GM12864 (cell line): ENCODE data around the gene RXRA.

Experiments
- DNase-seq: peaks from one replicate; pipeline ENCODE4 v3.0.0-alpha.2; 2011; ENCODE audit warnings: low read depth
- H3K4me3 ChIP-seq: 2 replicates; pipeline ENCODE4 v1.5.1; 2011; ENCODE audit warnings: mild to moderate bottlenecking, low read depth, low read length, control low read depth
- TF ChIP-seq, protein P1 (sequence below): IDR thresholded peaks from 2 replicates; pipeline ENCODE4 v1.5.1; 2011; ENCODE audit warnings: low read depth, mild to moderate bottlenecking, moderate library complexity, low read length, control low read depth, inconsistent platforms; ENCODE audit errors: missing control alignments

The RXRA gene

DNA sequence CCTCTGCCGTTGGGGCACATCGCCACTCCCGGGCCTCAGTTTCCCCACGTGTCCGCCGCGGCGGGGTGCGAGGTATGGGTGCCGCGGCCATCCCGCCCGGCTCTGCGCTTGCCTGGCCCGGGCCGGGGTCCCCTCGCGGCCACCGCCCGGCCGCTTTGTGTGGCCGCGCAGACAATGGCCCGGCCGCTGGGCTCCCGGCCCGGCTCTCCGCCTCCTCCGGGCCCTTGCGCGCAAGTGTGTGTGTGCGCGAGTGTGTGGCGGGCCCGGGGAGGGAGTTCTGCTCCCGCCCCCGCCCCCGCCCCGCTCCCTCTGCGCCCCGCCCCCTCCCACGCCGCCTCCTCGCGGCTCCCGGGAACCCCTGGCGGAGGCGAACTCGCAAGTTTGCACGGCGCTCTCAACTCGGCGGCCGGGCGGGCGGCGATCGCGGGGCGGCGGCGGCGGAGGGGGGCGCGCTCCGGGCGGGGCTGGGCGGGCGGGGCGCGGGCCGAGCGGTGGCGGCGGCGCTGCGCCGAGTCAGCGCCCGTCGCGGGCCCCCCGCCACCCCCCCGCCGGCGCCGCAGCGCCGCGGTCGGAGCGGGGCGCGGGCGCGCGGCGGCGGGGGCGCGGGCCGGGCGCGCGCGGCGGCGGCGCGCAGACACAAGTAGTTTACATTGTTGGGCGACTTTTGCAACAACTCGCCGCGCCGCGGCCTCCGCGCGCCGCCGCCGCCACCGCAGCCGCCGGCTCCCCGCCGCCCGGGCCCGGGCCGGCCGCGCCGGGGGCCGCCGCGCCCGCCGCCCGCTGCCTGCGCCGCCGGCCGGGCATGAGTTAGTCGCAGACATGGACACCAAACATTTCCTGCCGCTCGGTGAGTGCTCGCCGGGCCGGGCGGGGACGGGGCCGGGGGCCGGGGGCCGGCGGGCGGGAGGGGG is at the start of gene RXRA:
Gene RXRA, plus strand, starts transcription at position 643 of the 911 bp plus-strand sequence. Its CDS starts 177 bp downstream, at position 820.
- no peak for DNase-seq
- TF ChIP-seq, protein P1, sequence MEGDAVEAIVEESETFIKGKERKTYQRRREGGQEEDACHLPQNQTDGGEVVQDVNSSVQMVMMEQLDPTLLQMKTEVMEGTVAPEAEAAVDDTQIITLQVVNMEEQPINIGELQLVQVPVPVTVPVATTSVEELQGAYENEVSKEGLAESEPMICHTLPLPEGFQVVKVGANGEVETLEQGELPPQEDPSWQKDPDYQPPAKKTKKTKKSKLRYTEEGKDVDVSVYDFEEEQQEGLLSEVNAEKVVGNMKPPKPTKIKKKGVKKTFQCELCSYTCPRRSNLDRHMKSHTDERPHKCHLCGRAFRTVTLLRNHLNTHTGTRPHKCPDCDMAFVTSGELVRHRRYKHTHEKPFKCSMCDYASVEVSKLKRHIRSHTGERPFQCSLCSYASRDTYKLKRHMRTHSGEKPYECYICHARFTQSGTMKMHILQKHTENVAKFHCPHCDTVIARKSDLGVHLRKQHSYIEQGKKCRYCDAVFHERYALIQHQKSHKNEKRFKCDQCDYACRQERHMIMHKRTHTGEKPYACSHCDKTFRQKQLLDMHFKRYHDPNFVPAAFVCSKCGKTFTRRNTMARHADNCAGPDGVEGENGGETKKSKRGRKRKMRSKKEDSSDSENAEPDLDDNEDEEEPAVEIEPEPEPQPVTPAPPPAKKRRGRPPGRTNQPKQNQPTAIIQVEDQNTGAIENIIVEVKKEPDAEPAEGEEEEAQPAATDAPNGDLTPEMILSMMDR = no peak
- H3K4me3 ChIP-seq = peak within 1 kb of the TSS; percentile 43

DNA sequence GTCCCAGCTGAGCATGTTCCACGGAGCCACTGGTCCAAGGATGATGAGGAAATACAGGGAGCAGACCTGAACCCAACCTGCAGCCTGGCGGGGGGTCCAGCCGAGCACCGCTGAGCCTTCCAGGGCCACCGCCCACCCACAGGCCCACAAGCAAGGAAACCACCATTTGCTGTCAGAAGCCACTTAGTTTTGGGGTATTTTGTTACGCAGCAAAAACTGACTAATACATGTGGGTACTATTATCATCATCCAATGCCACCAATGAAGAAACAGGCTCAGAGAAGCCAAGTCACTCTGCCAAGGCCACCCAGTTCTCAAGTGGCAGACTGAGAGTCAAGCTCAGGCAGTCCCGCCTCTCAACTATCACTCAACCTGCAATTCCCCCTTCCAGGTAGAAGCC is 48.0 kb upstream of the RXRA start:
- TF ChIP-seq, protein P1 = no peak
- no peak overlapping the region for H3K4me3 ChIP-seq
- no peak for DNase-seq

DNA sequence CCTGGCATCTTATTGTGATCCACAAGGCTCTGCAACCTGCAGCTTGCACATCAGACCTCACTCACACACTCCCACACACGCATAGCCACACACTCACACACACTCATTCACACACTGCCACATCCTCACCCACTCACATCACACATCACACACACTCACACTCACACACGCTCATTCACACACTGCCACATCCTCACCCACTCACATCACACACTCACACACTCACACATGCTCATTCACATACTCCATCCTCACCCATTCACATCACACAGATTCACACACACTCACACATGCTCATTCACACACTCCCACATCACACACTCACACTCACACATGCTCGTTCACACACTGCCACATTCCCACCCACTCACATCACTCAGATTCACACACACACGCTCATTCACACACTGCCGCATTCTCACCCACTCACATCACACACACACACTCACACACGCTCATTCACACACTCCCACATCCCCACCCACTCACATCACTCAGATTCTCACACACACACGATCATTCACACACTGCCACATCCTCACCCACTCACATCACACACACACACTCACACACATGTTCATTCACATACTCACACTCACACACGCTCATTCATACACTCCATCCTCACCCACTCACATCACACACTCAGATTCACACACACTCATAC is 47.1 kb upstream of the RXRA start:
- H3K4me3 ChIP-seq = no peak overlapping the region
- DNase-seq = no peak
- TF ChIP-seq, protein P1 = no peak

DNA sequence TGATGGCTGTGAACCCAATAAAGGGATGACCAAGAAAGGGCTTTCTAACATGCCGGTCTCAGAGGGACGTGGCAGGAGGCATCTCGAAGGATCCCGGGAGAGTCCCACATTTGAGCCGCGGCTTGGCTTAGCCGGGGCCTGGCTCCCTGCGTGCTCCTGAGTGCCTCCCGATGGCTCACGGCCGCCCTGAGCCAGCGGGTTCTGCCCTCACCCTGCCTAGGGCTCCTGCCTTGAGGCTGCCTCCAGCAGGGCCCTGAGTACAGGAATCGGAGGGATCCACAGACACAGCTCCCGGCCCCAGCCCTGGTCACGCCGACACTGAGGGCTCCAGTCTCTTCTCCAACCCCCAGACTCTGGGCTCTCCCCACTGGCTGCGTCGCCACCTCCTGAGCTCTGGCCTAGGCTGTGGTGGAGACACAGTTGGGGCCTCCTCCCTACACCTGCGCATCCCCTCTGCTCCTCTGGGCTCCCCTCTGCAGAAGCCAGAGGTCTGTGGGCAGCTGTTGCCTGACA is 44.1 kb upstream of the RXRA start:
- DNase-seq = no peak
- H3K4me3 ChIP-seq = no peak overlapping the region
- TF ChIP-seq, protein P1 = no peak

DNA sequence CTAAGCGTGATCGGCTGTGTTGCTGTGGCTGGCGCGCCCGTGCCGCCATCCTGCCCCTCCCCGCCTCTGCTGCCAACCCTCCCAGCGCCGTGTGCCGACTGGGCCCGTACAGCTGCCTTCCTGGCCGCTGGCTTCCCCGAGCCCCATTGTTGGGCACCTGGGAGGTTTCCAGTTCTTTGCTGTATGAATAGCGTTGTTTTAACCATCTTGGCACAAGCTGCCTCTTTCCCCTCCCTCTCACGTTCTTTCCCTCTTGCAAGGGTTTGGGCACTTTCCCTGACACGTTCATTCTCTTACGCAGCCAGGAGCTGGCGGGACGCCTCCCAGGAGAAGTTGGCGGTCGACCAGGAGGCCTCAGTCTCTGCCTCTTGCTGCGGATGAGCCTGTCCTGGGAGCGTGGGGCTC is 43.1 kb upstream of the RXRA start:
- DNase-seq = no peak
- TF ChIP-seq, protein P1 = no peak
- no peak overlapping the region for H3K4me3 ChIP-seq

DNA sequence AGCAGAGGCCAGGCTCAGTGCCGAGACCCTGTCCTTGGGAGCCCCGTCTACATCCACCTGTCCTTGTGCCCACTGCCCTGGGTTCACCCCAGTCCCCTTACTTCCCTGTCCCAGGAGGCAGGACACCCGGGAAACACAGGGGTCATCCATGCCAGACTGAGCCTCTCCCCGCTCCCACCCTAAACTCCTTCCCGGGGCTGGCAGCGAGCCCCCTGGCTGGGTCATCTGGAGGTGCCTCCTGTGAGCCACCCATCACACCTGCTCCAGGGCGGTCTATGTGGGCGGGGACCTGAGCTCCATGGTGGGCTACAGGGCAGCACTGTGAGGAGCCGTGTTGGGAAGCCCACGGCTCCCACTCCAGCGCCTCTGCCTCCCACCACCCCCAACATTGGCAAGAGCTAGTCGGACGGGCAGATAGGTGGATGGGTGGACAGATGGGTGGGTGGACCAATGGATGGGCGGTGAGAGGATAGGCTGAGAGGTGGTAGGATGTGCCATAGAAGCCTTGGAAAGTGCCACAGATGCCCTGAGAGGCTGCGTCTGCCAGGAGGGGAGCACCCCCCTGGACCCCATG is 42.5 kb upstream of the RXRA start:
- TF ChIP-seq, protein P1 = no peak
- DNase-seq = no peak
- H3K4me3 ChIP-seq = no peak overlapping the region
